ENCODE results near the gene OAF.

OAF gene

GRCh38 chr11:120238968-120239620, 28.3 kb downstream of the OAF start:
- Histone ChIP-seq H3K27ac (ENCODE audit: low read depth, low read length) (no peak overlapping the region), H3K9me2 (replicated peaks; ENCODE audit: control insufficient read depth, low read length) (no peaks in the 10 kb centered on the region), H3K27me3 (ENCODE audit: control insufficient read depth, low read length) (peaks cover 18% of the 10 kb centered on the region), H3K4me3 (ENCODE audit: low read length) (no peak overlapping the region), H3K9me3 (ENCODE audit: control insufficient read depth, insufficient read depth, low read length) (no peaks in the 10 kb centered on the region), H3F3A (ENCODE audit: control insufficient read depth, insufficient read depth) (no peaks in the 10 kb centered on the region), H4K20me1 (ENCODE audit: control insufficient read depth, insufficient read depth, low read depth, low read length) (no peaks in the 10 kb centered on the region), H3K36me3 (ENCODE audit: control insufficient read depth, low read length) (no peaks in the 10 kb centered on the region), H3K4me2 (ENCODE audit: low read length) (no peak overlapping the region), H3K4me1 (ENCODE audit: control insufficient read depth, low read length) (peaks cover 8% of the 10 kb centered on the region), H3K79me2 (ENCODE audit: control insufficient read depth, low read length) (no peaks in the 10 kb centered on the region)
- TF ChIP-seq CTCF (IDR thresholded peaks at IDR 0.05; ENCODE audit: low read depth, low read length, poor library complexity, severe bottlenecking) (no peak), EZH2phosphoT487 (IDR thresholded peaks at IDR 0.05; ENCODE audit: borderline replicate concordance, low read length) (no peak)

- Histone ChIP-seq H3K4me2 (ENCODE audit: low read length) (no peak within 1 kb of the TSS), H3K9me3 (ENCODE audit: control insufficient read depth, insufficient read depth, low read length) (no peaks in the 10 kb centered on the region), H3K27ac (ENCODE audit: low read depth, low read length) (no peak within 1 kb of the TSS), H3K4me1 (ENCODE audit: control insufficient read depth, low read length) (peaks cover 8% of the 10 kb centered on the region), H3K9me2 (replicated peaks; ENCODE audit: control insufficient read depth, low read length) (no peaks in the 10 kb centered on the region), H3K36me3 (ENCODE audit: control insufficient read depth, low read length) (no peaks in the 10 kb centered on the region), H3K27me3 (ENCODE audit: control insufficient read depth, low read length) (peaks cover 16% of the 10 kb centered on the region), H3K4me3 (ENCODE audit: low read length) (no peak within 1 kb of the TSS), H4K20me1 (ENCODE audit: control insufficient read depth, insufficient read depth, low read depth, low read length) (no peaks in the 10 kb centered on the region), H3F3A (ENCODE audit: control insufficient read depth, insufficient read depth) (no peaks in the 10 kb centered on the region), H3K79me2 (ENCODE audit: control insufficient read depth, low read length) (no peaks in the 10 kb centered on the region)
- TF ChIP-seq CTCF (IDR thresholded peaks at IDR 0.05; ENCODE audit: low read depth, low read length, poor library complexity, severe bottlenecking) (no peak), EZH2phosphoT487 (IDR thresholded peaks at IDR 0.05; ENCODE audit: borderline replicate concordance, low read length) (no peak)
These were observed 29.1 kb downstream of the OAF start, which contains the start of gene POU2F3 for GRCh38 chr11:120239713-120240640. Gene POU2F3, plus strand, starts transcription at chr11:120240140. Its CDS starts 204 bp downstream, at chr11:120240344.

- no peaks in the 10 kb centered on the region for H3K79me2 ChIP-seq (ENCODE audit: control insufficient read depth, low read length)
These were observed 30.0 kb downstream of the OAF start for GRCh38 chr11:120240866-120241265.

More at GRCh38 chr11:120240866-120241265, 30.0 kb downstream of the OAF start:
- Histone ChIP-seq H4K20me1 (ENCODE audit: control insufficient read depth, insufficient read depth, low read depth, low read length) (no peaks in the 10 kb centered on the region), H3K9me2 (replicated peaks; ENCODE audit: control insufficient read depth, low read length) (no peaks in the 10 kb centered on the region), H3K4me2 (ENCODE audit: low read length) (no peak overlapping the region), H3K4me3 (ENCODE audit: low read length) (no peak overlapping the region), H3F3A (ENCODE audit: control insufficient read depth, insufficient read depth) (no peaks in the 10 kb centered on the region), H3K9me3 (ENCODE audit: control insufficient read depth, insufficient read depth, low read length) (no peaks in the 10 kb centered on the region), H3K27ac (ENCODE audit: low read depth, low read length) (no peak overlapping the region), H3K4me1 (ENCODE audit: control insufficient read depth, low read length) (peaks cover 7% of the 10 kb centered on the region), H3K36me3 (ENCODE audit: control insufficient read depth, low read length) (no peaks in the 10 kb centered on the region), H3K27me3 (ENCODE audit: control insufficient read depth, low read length) (peaks cover 24% of the 10 kb centered on the region)
- no peak for TF ChIP-seq EZH2phosphoT487 (IDR thresholded peaks at IDR 0.05; ENCODE audit: borderline replicate concordance, low read length)
- TF ChIP-seq CTCF (IDR thresholded peaks at IDR 0.05; ENCODE audit: low read depth, low read length, poor library complexity, severe bottlenecking), result no peak

All from DOHH2 (cell line).